GM18505 (cell line): ENCODE measurements around the gene OR5AL1.
"Not testable (repeated sequence)": the region's sequence is repeated elsewhere in the genome, so short reads cannot be mapped to it uniquely, and the experiment has no call there.

Source experiments
- ATAC-seq: cut with Tn5 transposase; IDR thresholded peaks from one replicate; pipeline ENCODE4 v1.9.1; 2021; ENCODE audit not compliant: unreplicated experiment
- POLR2A ChIP-seq: IDR thresholded peaks from 4 replicates; pipeline ENCODE4 v1.6.1; 2011; ENCODE audit warnings: borderline replicate concordance; ENCODE audit not compliant: insufficient read depth, insufficient read length; ENCODE audit errors: extremely low read depth

OR5AL1 gene

GRCh38 chr11:56412396-56412795 is at the start of gene OR5AL1:
Gene OR5AL1 (plus strand): TSS chr11:56412696.
- TF ChIP-seq POLR2A: no peak
- no peak for ATAC-seq

DNA sequence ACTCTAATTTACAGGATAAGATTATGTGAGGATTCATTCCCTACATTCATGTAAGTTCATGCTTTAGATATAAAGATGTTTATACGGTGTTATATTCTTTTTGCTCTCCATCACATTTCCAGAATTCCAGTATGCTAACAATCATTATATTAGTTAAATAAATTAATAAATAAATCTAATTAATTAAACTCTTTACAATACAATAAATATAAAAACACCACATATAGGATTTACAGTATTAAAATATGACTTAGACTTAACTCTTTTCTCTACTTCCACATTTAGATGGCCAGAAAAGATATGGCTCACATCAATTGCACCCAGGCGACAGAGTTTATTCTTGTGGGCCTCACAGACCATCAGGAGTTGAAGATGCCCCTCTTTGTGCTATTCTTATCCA is 37.2 kb upstream of the OR5AL1 start, which contains the start of gene OR8U1:
TSS of gene OR8U1 (plus strand) at position 301 of the 400 bp plus-strand sequence. CDS start at position 301, 0 bp downstream.
- TF ChIP-seq POLR2A: no peak
- no peak for ATAC-seq

- TF ChIP-seq POLR2A: no peak
- no peak for ATAC-seq
Measured at GRCh38 chr11:56380120-56380519, 32.4 kb upstream of the OR5AL1 start.

DNA sequence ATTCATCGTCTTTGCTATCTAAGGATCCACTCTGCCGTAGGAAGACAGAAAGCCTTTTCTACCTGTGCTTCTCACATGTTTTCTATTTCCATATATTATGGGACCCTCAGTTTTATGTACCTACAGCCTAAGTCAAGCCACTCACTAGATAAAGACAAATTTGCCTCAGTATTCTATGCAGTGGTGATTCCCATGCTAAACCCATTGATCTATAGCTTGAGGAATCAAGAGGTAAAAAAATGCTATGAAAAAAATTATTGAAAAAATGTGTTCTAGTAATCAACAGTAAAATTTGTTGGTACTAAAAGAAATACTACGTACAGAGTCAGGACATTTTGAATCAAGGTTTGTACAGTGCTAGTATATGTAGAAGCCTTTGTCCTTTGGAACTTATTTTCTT is 18.1 kb upstream of the OR5AL1 start:
- no peak for TF ChIP-seq POLR2A
- no peak for ATAC-seq

DNA sequence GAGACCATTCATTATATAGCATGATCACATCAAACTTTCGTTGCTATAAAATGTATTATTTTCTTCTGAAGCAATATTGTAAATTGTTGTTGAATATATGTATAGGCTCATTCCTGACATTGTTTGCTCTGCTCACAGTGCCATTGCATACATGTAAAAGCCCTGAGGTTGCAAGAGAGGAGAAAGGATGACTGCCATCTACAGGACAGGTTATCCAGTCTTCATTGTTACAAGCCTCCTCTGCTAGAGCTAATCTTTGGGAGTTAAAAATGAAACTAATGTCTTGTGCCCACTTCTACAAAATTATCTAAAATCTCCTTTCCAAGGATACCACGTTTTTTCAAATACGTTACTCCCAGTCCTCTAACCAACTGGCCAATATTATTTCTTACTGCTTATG is 16.4 kb upstream of the OR5AL1 start:
- TF ChIP-seq POLR2A: no peak
- ATAC-seq: no peak

- ATAC-seq: not testable (repeated sequence)
Measured at GRCh38 chr11:56401858-56402461, 10.5 kb upstream of the OR5AL1 start.

GRCh38 chr11:56404393-56404792 is 8.1 kb upstream of the OR5AL1 start:
- TF ChIP-seq POLR2A: no peak
- no peak for ATAC-seq

DNA sequence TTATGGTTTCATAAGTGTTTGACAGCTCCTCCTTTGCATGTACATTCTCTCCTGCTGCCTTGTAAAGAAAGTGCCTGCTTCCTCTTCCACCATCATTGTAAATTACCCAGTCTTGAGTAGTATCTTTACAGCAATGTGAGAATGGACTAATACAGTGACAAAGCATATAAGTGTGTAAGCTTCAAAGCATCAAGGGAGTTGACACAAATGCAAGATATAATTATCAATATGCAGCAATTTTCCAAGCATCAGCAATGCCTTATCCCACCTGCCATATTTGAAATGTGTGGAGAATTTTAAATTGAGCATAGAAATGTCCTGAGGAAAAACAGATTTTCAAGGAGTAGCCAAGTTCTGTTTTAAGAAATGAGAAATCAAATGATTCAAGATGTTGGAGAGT is 1.7 kb upstream of the OR5AL1 start:
- no peak for ATAC-seq

GRCh38 chr11:56453521-56453920 is 41.0 kb downstream of the OR5AL1 start:
- no peak for ATAC-seq
- TF ChIP-seq POLR2A: no peak

More for the DNA sequence above, 1.7 kb upstream of the OR5AL1 start:
- no peak for TF ChIP-seq POLR2A

DNA sequence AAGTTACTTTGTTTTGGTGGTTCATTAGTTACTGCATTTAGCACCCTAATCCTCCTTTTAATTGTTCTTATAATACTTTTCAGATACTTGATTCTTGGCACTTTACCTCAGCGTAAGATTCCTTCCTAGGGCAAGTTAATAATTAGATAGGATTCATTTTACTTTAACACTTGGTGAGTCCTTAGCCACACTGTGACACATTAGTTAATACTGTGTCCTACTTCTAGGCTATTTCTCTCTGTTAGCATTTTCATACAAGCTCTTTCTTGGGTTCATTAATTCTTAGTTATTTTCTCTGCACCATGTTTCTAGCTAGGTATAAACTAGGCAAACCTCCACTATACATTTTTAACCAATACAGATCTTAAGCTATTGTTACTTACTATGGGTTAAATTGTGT is 44.6 kb downstream of the OR5AL1 start:
- no peak for ATAC-seq
- TF ChIP-seq POLR2A: no peak
